K562 (cell line): ENCODE measurements around the gene ZNF750. TPM values are rescaled to one million over a fixed set of nuclear protein-coding genes. Genes with fewer than 3 reads are reported as not detected.

ENCODE experiments used
- ATAC-seq: fragments of 200-7000 bp; cut with Tn5 transposase; 3 replicates; pipeline ENCODE4 v1.9.1; 2020; ENCODE audit warnings: moderate library complexity
- BruUV-seq: library from RNA; stranded (reverse); fragments of 400-500 nt; replicated peaks from 2 replicates; lab custom pipeline; 2021; lab: Mats Ljungman, UMichigan
- CTCF ChIA-PET: fragments of 300-600 bp; formaldehyde crosslinking; extraction: SDS; loops from one replicate; lab custom pipeline; 2021; ENCODE audit warnings: low intra/inter-chr PET ratio; lab: Yijun Ruan, JAX
- POLR2A ChIA-PET: fragments of 300-600, 350-650 bp; sonication (Branson Sonifier 250); formaldehyde crosslinking; extraction: SDS; loops from one replicate; lab custom pipeline; 2021; ENCODE audit warnings: antibody characterized with exemption, inconsistent platforms; lab: Yijun Ruan, JAX
- DNase-seq, 4 experiments: peaks; one replicate each; pipeline versions ENCODE4 v3.0.0 to v3.0.0-alpha.2; 2011 to 2018; ENCODE audit warnings: low spot score in 3 of 4, mixed read lengths in 3 of 4; ENCODE audit errors: extremely low read depth in 1 of 4
- FAIRE-seq: peaks from 2 replicates; lab custom pipeline; 2011; peaks lifted over from hg19 to GRCh38; lab: Jason Lieb, UNC
- H2AFZ ChIP-seq: 2 replicates; pipeline ENCODE4 v1.6.0; 2011; ENCODE audit warnings: low read depth, low read length, control low read depth, inconsistent platforms
- H3K27ac ChIP-seq: fragments of 200-600 bp; 3 replicates; pipeline ENCODE4 v1.8.0; 2011; ENCODE audit warnings: low read depth, mild to moderate bottlenecking, control low read depth, inconsistent platforms, low read length, moderate library complexity, mixed read lengths; ENCODE audit errors: extremely low read depth
- H3K27me3 ChIP-seq, 2 experiments: fragments of 300-600 bp in 1 of 2; 2 replicates in 1 of 2; 3 replicates in 1 of 2; pipeline versions ENCODE4 v1.6.0 to v1.8.0; 2011; ENCODE audit warnings: inconsistent platforms in 2 of 2, low read length in 2 of 2, mild to moderate bottlenecking in 1 of 2, mixed read lengths in 1 of 2, moderate library complexity in 1 of 2; ENCODE audit not compliant: control insufficient read depth in 2 of 2, insufficient read depth in 2 of 2
- H3K36me3 ChIP-seq: fragments of 300-600 bp; 3 replicates; pipeline ENCODE4 v1.8.0; 2011; ENCODE audit warnings: mild to moderate bottlenecking, low read length, inconsistent platforms; ENCODE audit not compliant: control insufficient read depth, insufficient read depth
- H3K4me1 ChIP-seq, 2 experiments: fragments of 200-600 bp in 1 of 2; replicated peaks in 1 of 2; 2 replicates in 1 of 2; 3 replicates in 1 of 2; pipeline versions ENCODE4 v1.5.1 to v1.8.0; 2011; ENCODE audit warnings: inconsistent platforms in 2 of 2, low read length in 2 of 2, mild to moderate bottlenecking in 1 of 2, mixed read lengths in 1 of 2, moderate library complexity in 1 of 2; ENCODE audit not compliant: control insufficient read depth in 2 of 2, insufficient read depth in 2 of 2
- H3K4me2 ChIP-seq: 2 replicates; pipeline ENCODE4 v1.6.1; 2011; ENCODE audit warnings: low read length, control low read depth, inconsistent platforms, mixed read lengths; ENCODE audit not compliant: insufficient read depth
- H3K4me3 ChIP-seq: fragments of 200-600 bp; sonication (generic), shearing (Covaris generic); 2 replicates; pipeline ENCODE4 v1.5.1; 2016; ENCODE audit warnings: control low read depth, inconsistent platforms
- H3K79me2 ChIP-seq: fragments of 200-600 bp; 3 replicates; pipeline ENCODE4 v1.8.0; 2011; ENCODE audit warnings: low read length, inconsistent platforms; ENCODE audit not compliant: control insufficient read depth, insufficient read depth
- H3K9ac ChIP-seq, 2 experiments: 2 replicates each; pipeline versions ENCODE4 v1.6.0 to v1.6.1; 2011; ENCODE audit warnings: low read depth in 2 of 2, low read length in 2 of 2, control low read depth in 1 of 2, inconsistent platforms in 1 of 2, mild to moderate bottlenecking in 1 of 2, mixed read lengths in 1 of 2; ENCODE audit not compliant: insufficient read depth in 1 of 2
- H3K9me1 ChIP-seq: one replicate; pipeline ENCODE4 v1.6.0; 2011; ENCODE audit warnings: inconsistent platforms, mild to moderate bottlenecking, low read length, moderate library complexity; ENCODE audit not compliant: control insufficient read depth, insufficient read depth
- H3K9me3 ChIP-seq: replicated peaks from 2 replicates; pipeline ENCODE4 v1.5.1; 2011; ENCODE audit warnings: low read depth, low read length, inconsistent platforms; ENCODE audit not compliant: control insufficient read depth, insufficient read depth
- H4K20me1 ChIP-seq: replicated peaks from 2 replicates; pipeline ENCODE4 v1.6.1; 2011; ENCODE audit warnings: low read length, inconsistent platforms, mixed read lengths; ENCODE audit not compliant: control insufficient read depth, insufficient read depth
- ADNP ChIP-seq: fragments of 200-800 bp; sonication (Bioruptor generic); IDR thresholded peaks from 2 replicates; pipeline ENCODE4 v1.6.1; 2016; ENCODE audit warnings: missing genetic modification characterization, missing compliant biosample characterization
- BRF2 ChIP-seq: IDR thresholded peaks from 3 replicates; pipeline ENCODE4 v1.6.1; 2011; ENCODE audit warnings: borderline replicate concordance, mild to moderate bottlenecking; ENCODE audit not compliant: insufficient read length, insufficient read depth
- CBX3 ChIP-seq, 2 experiments: IDR thresholded peaks; 1 replicate in 1 of 2; 2 replicates in 1 of 2; pipeline ENCODE4 v1.6.1; 2012; ENCODE audit warnings: inconsistent platforms in 2 of 2, low read length in 2 of 2, borderline replicate concordance in 1 of 2, control low read depth in 1 of 2
- CBX5 ChIP-seq: IDR thresholded peaks from 2 replicates; pipeline ENCODE4 v1.6.1; 2014; ENCODE audit warnings: low read depth, borderline replicate concordance
- ESRRA ChIP-seq: fragments of 450-650 bp; IDR thresholded peaks from 2 replicates; pipeline ENCODE4 v1.6.1; 2014; ENCODE audit warnings: low read depth, mild to moderate bottlenecking, moderate library complexity, borderline replicate concordance
- RNF2 ChIP-seq: sonication (generic); IDR thresholded peaks from 2 replicates; pipeline ENCODE4 v1.6.1; 2016
- SAP30 ChIP-seq: fragments of 200-600 bp; sonication (generic); IDR thresholded peaks from 2 replicates; pipeline ENCODE4 v1.6.1; 2012; ENCODE audit warnings: borderline replicate concordance, low read depth, mild to moderate bottlenecking, moderate library complexity, low read length, control low read depth, inconsistent platforms; ENCODE audit not compliant: insufficient read depth, poor library complexity, severe bottlenecking
- YY1 ChIP-seq, 3 experiments: IDR thresholded peaks; 2 replicates each; pipeline ENCODE4 v1.6.1; 2011; ENCODE audit warnings: low read length in 2 of 3, mild to moderate bottlenecking in 2 of 3, moderate library complexity in 2 of 3, borderline replicate concordance in 1 of 3, control low read depth in 1 of 3, low read depth in 1 of 3; ENCODE audit not compliant: insufficient read depth in 3 of 3, insufficient replicate concordance in 2 of 3, control insufficient read depth in 1 of 3, insufficient read length in 1 of 3; ENCODE audit errors: extremely low read depth in 1 of 3
- ZNF780A ChIP-seq: fragments of 250-450 bp; sonication (Bioruptor Pico); IDR thresholded peaks from 2 replicates; pipeline ENCODE4 v1.5.0; 2021; ENCODE audit warnings: mild to moderate bottlenecking
- WGBS: fragments of 100-300 bp; shearing (Covaris generic); methylation state at CpG from one replicate; pipeline ENCODE4 v1.1.6; 2016; ENCODE audit warnings: low coverage, mixed read lengths; ENCODE audit not compliant: insufficient coverage; ENCODE audit errors: missing lambda C conversion rate; 5-methylcytosine and 5-hydroxymethylcytosine counted together
- in situ Hi-C: fragments of 300-500 bp; cut with MboI; formaldehyde crosslinking; loops from 4 replicates; pipeline ENCODE4 v1.15.0; 2018; ENCODE audit warnings: inconsistent platforms, mixed read lengths
- intact Hi-C: fragments of 100-400 bp; cut with micrococcal nuclease; formaldehyde crosslinking; loops from 2 replicates; pipeline ENCODE4 v1.14.2; 2022
- polyA plus RNA-seq, 8 experiments: library from polyadenylated mRNA; depleted of rRNA in 4 of 8; stranded (reverse) in 5 of 8; unstranded in 3 of 8; fragments of >200 nt; fragmentation: Nextera tagmentation in 2 of 8; fragmentation: Illumina TruSeq in 1 of 8; extraction: Ambion mirVana in 2 of 8; extraction: Trizol in 1 of 8; gene quantifications; 2 replicates each; pipeline versions ENCODE4 v1.2.1 to v1.2.3, GENCODE V29; 2011 to 2014; ENCODE audit warnings: inconsistent platforms in 1 of 8, missing spikeins in 1 of 8
- total RNA-seq, 7 experiments: library from RNA; depleted of rRNA in 6 of 7; stranded (reverse); fragments of >200 nt in 6 of 7; fragmentation: Illumina TruSeq in 2 of 7; extraction: Trizol in 2 of 7; gene quantifications; 2 replicates each; pipeline versions ENCODE4 v1.2.1 to v1.2.3, GENCODE V29; 2011 to 2021; ENCODE audit warnings: low replicate concordance in 1 of 7

ZNF750 gene
- total and polyA plus RNA-seq, 9 of the 15 experiments (the other 6 are each of a cell fraction or from before 2014, with no cell fraction given), result not detected

- Histone ChIP-seq H3K79me2 (no peaks in the 10 kb centered on the region), H3K27ac (no peak overlapping the region), H3K4me1 (peaks cover 0 to 5% of the 10 kb centered on the region in 2 experiments; a peak in 2 of 5 replicates), H4K20me1 (no peaks in the 10 kb centered on the region), H3K27me3 (no peaks in the 10 kb centered on the region), H3K36me3 (peaks cover 42% of the 10 kb centered on the region), H3K9ac (no peak overlapping the region), H3K4me3 (no peak overlapping the region), H3K9me1 (no peaks in the 10 kb centered on the region), H3K4me2 (no peak overlapping the region), H2AFZ (no peak overlapping the region), H3K9me3 (peaks cover 6% of the 10 kb centered on the region)
- intact Hi-C loops (no loop called here), in situ Hi-C loops (no loop called here)
- no peak for FAIRE-seq
- WGBS, result 95% methylated on average over 5 of the region's 5 CpGs
- no peak for ATAC-seq
- BruUV-seq, result no TSS peak
- ChIA-PET CTCF (interaction anchor here (0.6 kb wide), 1 partner anchor 16 kb away, joined by 4 read pairs; no protein-coding TSS in a partner anchor), POLR2A (interaction anchor here (0.6 to 1.4 kb wide), 6 partner anchors 11 to 368 kb away, joined by 3 to 5 read pairs (median 3); no protein-coding TSS in a partner anchor)
- DNase-seq, result no peak
- no peak for TF ChIP-seq RNF2
- peak in 1 of 2 experiments; percentile 71; a peak in 1 of 3 replicates for TF ChIP-seq CBX3 (IDR thresholded peaks at IDR 0.05; ENCODE audit: borderline replicate concordance in 1 of 2, low read length in 2 of 2)
- TF ChIP-seq BRF2, result no peak
- no peak for TF ChIP-seq ADNP (tag)
- no peak for TF ChIP-seq ZNF780A (CRISPR knock-in tag)
- TF ChIP-seq YY1 (IDR thresholded peaks at IDR 0.05; ENCODE audit: borderline replicate concordance in 1 of 3, control insufficient read depth in 1 of 3, extremely low read depth in 1 of 3, insufficient read depth in 3 of 3, insufficient read length in 1 of 3, insufficient replicate concordance in 2 of 3, low read depth in 1 of 3, low read length in 2 of 3), result no peak
- TF ChIP-seq CBX5, result 0 out of 2 replicates have a peak, but pooled peaks have one; percentile 49
- TF ChIP-seq ESRRA, result no peak
- no peak for TF ChIP-seq SAP30
These were observed 19.3 kb downstream of the ZNF750 start for GRCh38 chr17:82820278-82821251.
